Calu3 (cell line): ENCODE measurements around the gene SPG7. TPM values are rescaled to one million over a fixed set of nuclear protein-coding genes. Genes with fewer than 3 reads are reported as not detected.

Experiments
- BruUV-seq: library from RNA; stranded (reverse); fragments of 400-500 nt; replicated peaks from 2 replicates; lab custom pipeline; 2021; lab: Mats Ljungman, UMichigan
- CTCF ChIA-PET: fragments of 300-600 bp; sonication (Branson Sonifier 250); formaldehyde crosslinking; loops from one replicate; lab custom pipeline; 2022; ENCODE audit warnings: antibody characterized with exemption; lab: Charles Lee
- DNase-seq: peaks from one replicate; pipeline ENCODE4 v3.0.0; 2022
- H3K27ac Mint-ChIP-seq: one replicate; pipeline ENCODE4 v1.8.0; 2022; ENCODE audit warnings: mixed read lengths; ENCODE audit not compliant: unreplicated experiment
- H3K27me3 Mint-ChIP-seq: one replicate; pipeline ENCODE4 v1.8.0; 2022; ENCODE audit warnings: mixed read lengths; ENCODE audit not compliant: unreplicated experiment
- H3K36me3 Mint-ChIP-seq: one replicate; pipeline ENCODE4 v1.8.0; 2022; ENCODE audit warnings: mild to moderate bottlenecking, moderate library complexity, mixed read lengths; ENCODE audit not compliant: insufficient read depth, unreplicated experiment
- H3K4me1 Mint-ChIP-seq: one replicate; pipeline ENCODE4 v1.8.0; 2022; ENCODE audit warnings: mild to moderate bottlenecking, low read depth, mixed read lengths; ENCODE audit not compliant: unreplicated experiment
- H3K4me3 Mint-ChIP-seq: one replicate; pipeline ENCODE4 v1.8.0; 2022; ENCODE audit warnings: mild to moderate bottlenecking, low read depth, moderate library complexity, mixed read lengths; ENCODE audit not compliant: unreplicated experiment
- H3K9me3 Mint-ChIP-seq: one replicate; pipeline ENCODE4 v1.8.0; 2022; ENCODE audit warnings: low read depth, mixed read lengths; ENCODE audit not compliant: unreplicated experiment
- intact Hi-C: fragments of 100-400 bp; cut with micrococcal nuclease; formaldehyde crosslinking; loops from one replicate; pipeline ENCODE4 v1.10.0; 2022; ENCODE audit not compliant: unreplicated experiment
- total RNA-seq: library from RNA; stranded (reverse); gene quantifications from 2 replicates; pipeline ENCODE4 v1.2.3, GENCODE V29; 2022
- TF ChIP-seq, protein P1 (sequence below): fragments of 200-600 bp; IDR thresholded peaks from one replicate; pipeline ENCODE4 v1.8.0; 2022; ENCODE audit warnings: antibody characterized with exemption; ENCODE audit not compliant: unreplicated experiment

Gene SPG7
- total RNA-seq, 1 experiment from 2014 or later: 174 TPM

- H3K36me3 Mint-ChIP-seq: peaks cover 59% of the 10 kb centered on the region
- no peak for DNase-seq
- H3K4me1 Mint-ChIP-seq: peaks cover 39% of the 10 kb centered on the region
- no TSS peak for BruUV-seq
- TF ChIP-seq, protein P1, sequence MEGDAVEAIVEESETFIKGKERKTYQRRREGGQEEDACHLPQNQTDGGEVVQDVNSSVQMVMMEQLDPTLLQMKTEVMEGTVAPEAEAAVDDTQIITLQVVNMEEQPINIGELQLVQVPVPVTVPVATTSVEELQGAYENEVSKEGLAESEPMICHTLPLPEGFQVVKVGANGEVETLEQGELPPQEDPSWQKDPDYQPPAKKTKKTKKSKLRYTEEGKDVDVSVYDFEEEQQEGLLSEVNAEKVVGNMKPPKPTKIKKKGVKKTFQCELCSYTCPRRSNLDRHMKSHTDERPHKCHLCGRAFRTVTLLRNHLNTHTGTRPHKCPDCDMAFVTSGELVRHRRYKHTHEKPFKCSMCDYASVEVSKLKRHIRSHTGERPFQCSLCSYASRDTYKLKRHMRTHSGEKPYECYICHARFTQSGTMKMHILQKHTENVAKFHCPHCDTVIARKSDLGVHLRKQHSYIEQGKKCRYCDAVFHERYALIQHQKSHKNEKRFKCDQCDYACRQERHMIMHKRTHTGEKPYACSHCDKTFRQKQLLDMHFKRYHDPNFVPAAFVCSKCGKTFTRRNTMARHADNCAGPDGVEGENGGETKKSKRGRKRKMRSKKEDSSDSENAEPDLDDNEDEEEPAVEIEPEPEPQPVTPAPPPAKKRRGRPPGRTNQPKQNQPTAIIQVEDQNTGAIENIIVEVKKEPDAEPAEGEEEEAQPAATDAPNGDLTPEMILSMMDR: no peak
- H3K27me3 Mint-ChIP-seq: no peaks in the 10 kb centered on the region
- peak overlapping the region; percentile 97 for H3K27ac Mint-ChIP-seq
- intact Hi-C loops: loop anchor here (5.0 kb wide), 2 partner anchors 38 to 158 kb away; no protein-coding TSS in a partner anchor
- peak overlapping the region; percentile 90 for H3K4me3 Mint-ChIP-seq
- CTCF ChIA-PET: no interaction called here
- no peaks in the 10 kb centered on the region for H3K9me3 Mint-ChIP-seq
Observed at GRCh38 chr16:89489898-89490438, 18.2 kb upstream of the SPG7 start.

DNA sequence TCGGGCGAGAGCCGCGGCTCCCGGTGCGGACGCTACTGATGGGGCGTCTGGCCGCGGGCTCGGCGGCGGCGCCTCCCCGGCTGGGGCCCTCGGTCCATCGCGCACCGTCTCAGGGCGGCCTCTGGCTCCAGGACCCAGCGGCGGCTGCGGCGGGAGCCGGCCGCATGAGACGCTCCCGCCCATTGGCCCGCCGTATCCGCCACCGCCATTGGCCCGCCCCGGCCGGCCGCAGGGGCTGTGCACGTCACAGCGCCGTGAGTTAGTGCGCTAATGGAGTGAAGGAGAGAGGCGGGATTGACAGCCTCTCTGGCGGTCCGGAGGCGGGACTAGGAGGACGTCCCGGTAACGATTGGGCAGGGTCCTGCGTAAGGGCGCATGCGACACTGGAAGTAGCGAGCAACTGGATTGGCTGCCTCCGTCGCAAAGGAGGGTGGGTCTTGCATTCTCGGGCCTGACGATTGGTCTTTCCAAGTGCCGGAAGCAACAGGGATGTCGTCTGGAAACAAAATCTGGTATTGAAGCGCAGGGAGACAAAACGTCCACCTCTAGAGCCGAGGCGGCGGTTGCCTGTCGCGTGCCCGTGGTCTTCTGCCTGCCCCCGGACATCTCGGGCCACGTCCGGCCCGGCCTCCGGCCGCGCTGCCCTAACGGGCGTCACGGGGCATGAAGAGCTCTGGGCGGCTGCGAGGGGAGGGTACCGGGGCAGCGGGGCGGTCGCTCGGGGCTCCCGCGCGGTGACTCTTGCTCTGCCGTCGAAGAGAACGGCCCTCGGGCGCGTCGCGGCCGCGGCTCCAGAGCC lies 17.6 kb upstream of the SPG7 start, which contains the start of gene ANKRD11:
ANKRD11 (minus strand) TSS at position 123 of the 799 bp plus-strand sequence. CDS start 173,542 bp downstream, outside the sequence.
- H3K9me3 Mint-ChIP-seq: no peaks in the 10 kb centered on the region
- peaks cover 37% of the 10 kb centered on the region for H3K4me1 Mint-ChIP-seq
- CTCF ChIA-PET: interaction anchor here (0.7 to 1.0 kb wide), 2 partner anchors 12 to 718 kb away, joined by 3 read pairs; no protein-coding TSS in a partner anchor
- peak within 1 kb of the TSS; percentile 97 for H3K27ac Mint-ChIP-seq
- peak; percentile 99 for DNase-seq
- peak within 1 kb of the TSS; percentile 90 for H3K4me3 Mint-ChIP-seq
- H3K27me3 Mint-ChIP-seq: no peaks in the 10 kb centered on the region
- peaks cover 57% of the 10 kb centered on the region for H3K36me3 Mint-ChIP-seq
- TF ChIP-seq, protein P1: no peak
- no TSS peak for BruUV-seq
- intact Hi-C loops: no loop called here

- CTCF ChIA-PET: interaction anchor here (0.7 to 1.0 kb wide), 4 partner anchors 11 to 1092 kb away, joined by 3 read pairs; no protein-coding TSS in a partner anchor
- intact Hi-C loops: no loop called here
- H3K36me3 Mint-ChIP-seq: peaks cover 49% of the 10 kb centered on the region
- H3K4me1 Mint-ChIP-seq: peaks cover 30% of the 10 kb centered on the region
- H3K4me3 Mint-ChIP-seq: peak overlapping the region; percentile 90
- TF ChIP-seq, protein P1: peak; percentile 12
- no peaks in the 10 kb centered on the region for H3K27me3 Mint-ChIP-seq
- TSS peak; percentile 78 for BruUV-seq
- peak overlapping the region; percentile 97 for H3K27ac Mint-ChIP-seq
- no peaks in the 10 kb centered on the region for H3K9me3 Mint-ChIP-seq
- no peak for DNase-seq
Observed at GRCh38 chr16:89491238-89491869, 16.8 kb upstream of the SPG7 start.

DNA sequence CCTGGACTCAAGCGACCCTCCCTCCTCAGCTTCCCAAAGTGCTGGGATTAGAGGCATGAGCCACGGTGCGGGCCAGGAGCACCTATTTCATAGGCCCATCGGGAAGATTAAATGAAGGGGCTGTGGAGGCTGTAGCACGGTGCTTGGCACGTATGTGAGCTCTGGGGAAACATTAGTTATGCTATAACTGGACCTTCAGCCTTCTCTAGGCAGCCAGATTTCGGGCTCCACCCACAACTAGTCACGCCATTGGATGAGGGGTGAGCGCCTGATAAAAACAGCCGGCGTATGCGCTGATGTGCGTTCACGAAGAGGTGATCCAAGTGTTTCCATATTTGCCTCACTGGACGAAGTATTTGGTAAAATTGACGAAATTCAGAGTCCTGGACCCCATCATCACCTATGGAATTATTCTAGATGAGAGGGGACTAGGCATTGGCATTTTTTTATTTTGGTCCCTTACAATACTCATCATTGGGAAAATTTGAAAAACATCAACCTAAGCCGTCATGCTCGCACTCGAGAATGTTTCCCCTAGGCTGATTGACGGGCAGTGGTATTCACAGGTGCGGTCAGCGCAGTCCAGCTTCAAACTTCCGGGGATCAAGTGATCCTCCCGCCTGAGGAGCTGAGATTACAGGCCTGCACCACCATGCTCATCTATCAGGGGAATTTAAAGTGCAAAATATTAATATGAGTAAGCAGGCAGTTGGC lies 16.1 kb upstream of the SPG7 start:
- no peaks in the 10 kb centered on the region for H3K27me3 Mint-ChIP-seq
- peak overlapping the region; percentile 97 for H3K27ac Mint-ChIP-seq
- no TSS peak for BruUV-seq
- CTCF ChIA-PET: interaction anchor here (0.7 to 0.9 kb wide), 2 partner anchors 10 to 1092 kb away, joined by 3 read pairs; no protein-coding TSS in a partner anchor
- no peaks in the 10 kb centered on the region for H3K9me3 Mint-ChIP-seq
- H3K4me1 Mint-ChIP-seq: peaks cover 22% of the 10 kb centered on the region
- no peak for DNase-seq
- TF ChIP-seq, protein P1: no peak
- intact Hi-C loops: no loop called here
- H3K4me3 Mint-ChIP-seq: peak overlapping the region; percentile 90
- H3K36me3 Mint-ChIP-seq: peaks cover 42% of the 10 kb centered on the region
